Measurements from ENCODE around the gene INPP5A.
"Not testable (repeated sequence)": the region's sequence is repeated elsewhere in the genome, so short reads cannot be mapped to it uniquely, and the experiment has no call there.

Gene INPP5A

DNA sequence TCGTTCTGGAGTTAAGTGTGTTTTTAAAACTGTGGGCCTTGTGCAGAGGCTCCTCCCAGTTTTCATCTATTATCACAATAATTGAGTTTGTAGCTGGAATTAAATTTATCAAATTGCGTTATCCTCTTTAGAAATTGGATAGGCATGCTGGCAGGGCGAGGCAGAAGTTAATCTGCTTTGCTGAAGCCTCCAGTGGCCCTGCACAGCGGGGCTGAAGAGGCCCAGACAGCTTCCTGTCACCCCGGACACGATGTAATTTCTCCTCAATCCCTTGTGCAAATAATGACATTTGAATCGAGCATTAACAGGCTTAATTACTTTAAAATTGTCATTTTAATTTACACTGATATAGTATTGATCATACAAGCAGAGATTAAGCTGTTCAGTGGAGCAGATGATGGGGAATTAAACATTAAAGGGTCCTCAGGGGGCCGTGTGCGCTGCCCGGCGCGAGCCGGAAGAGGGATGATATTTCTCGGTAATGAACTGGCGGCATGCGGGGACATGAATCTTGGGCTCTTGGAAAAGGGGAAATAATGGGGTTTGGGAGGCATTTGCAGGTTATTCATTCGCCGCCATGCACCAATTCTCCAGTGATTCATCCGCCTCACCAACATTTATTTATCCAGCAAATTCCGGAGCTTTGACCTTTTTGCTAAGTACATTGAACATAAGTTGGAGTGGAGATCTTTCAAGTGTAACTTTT lies 129.9 kb downstream of the INPP5A start:
- TF ChIP-seq, protein P1, sequence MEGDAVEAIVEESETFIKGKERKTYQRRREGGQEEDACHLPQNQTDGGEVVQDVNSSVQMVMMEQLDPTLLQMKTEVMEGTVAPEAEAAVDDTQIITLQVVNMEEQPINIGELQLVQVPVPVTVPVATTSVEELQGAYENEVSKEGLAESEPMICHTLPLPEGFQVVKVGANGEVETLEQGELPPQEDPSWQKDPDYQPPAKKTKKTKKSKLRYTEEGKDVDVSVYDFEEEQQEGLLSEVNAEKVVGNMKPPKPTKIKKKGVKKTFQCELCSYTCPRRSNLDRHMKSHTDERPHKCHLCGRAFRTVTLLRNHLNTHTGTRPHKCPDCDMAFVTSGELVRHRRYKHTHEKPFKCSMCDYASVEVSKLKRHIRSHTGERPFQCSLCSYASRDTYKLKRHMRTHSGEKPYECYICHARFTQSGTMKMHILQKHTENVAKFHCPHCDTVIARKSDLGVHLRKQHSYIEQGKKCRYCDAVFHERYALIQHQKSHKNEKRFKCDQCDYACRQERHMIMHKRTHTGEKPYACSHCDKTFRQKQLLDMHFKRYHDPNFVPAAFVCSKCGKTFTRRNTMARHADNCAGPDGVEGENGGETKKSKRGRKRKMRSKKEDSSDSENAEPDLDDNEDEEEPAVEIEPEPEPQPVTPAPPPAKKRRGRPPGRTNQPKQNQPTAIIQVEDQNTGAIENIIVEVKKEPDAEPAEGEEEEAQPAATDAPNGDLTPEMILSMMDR (conservative IDR thresholded peaks at IDR 0.05), result no peak
- no peak overlapping the region; the same call in 1 of the 2 replicates for H3K27ac ChIP-seq

DNA sequence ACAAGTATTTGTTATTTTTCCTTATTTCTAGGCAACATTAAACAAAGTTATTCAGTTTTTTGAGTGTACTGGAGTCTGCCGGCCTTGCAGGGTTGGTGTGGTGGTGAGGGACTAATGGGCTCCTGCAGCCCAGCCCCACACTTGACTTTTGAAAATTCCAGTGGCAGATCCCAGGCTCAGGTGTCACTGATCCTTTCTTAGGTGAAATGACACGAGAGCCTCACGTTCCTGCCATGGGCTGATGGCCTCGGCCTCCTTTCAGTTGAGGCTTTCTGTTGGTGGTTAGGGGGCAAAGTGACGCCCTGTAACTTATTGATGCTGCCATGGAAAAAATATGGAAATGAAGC lies 130.4 kb downstream of the INPP5A start:
- TF ChIP-seq, protein P1 (conservative IDR thresholded peaks at IDR 0.05), result no peak
- H3K27ac ChIP-seq, result no peak overlapping the region

DNA sequence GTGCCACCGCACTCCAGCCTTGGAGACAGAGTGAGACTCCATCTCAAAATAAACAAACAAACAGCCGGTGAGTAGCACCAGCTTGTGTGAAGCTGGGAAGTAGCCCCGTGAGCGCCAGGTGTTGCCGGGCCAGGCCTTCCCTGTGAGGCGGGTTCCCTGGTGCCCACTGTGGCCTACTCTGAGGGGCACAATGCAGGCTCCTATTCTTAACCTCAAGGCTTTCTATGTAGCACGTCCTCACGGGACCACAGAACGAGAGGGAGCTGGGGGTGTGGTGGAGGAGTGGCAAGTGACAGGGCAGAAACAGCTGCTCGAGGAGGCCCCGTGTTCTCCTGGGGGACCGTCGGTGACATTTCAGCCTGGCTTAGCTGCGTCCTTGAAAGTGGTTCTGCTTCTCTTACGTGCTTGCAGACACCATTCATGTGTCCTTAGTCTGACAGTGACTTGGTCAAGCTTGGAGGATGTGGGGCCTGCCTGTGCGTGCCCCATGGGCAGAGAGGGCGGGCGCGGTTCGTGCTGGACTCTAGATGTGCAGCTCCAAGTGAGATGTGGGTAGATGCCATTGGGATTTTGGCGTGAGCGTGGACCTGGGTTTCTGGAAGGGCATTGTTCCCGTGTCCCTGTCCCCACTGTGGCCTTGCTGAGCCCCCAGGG lies 131.7 kb downstream of the INPP5A start:
- TF ChIP-seq, protein P1 (conservative IDR thresholded peaks at IDR 0.05), result no peak
- no peak overlapping the region for H3K27ac ChIP-seq

DNA sequence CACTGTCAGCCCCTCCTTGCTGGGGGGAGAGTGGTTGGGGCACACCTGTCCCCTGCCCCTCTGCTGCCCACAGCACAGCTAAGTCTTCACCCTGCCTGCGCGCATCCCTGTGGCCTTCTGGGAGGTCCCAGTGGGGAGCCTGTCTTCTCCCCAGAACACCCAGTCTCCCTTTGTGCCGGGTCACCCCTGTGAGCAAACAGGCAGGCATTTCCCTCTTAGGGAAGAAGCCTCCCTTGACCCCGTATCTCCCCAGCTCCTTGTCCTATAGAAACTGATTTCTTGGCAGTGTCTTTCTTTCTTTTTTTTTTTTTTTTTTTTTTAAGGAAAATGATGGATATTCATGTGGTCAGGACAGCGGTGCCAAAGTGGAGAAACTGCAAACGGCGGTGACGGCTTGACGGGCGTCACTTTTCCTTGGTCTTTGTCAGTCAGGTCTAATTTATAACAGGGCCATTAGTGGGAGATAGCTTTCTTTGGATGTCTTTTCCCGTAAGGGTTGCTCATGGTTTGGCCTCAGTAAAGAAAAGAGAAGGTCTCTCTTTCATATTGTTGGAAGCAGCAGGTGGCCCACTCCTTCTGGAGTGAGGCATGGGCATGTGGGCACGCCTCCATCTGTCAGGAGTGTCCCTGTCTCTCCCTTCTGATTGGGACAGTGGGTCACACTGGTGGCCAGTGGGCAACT lies 133.1 kb downstream of the INPP5A start:
- no peak overlapping the region for H3K27ac ChIP-seq
- TF ChIP-seq, protein P1 (conservative IDR thresholded peaks at IDR 0.05), result no peak

DNA sequence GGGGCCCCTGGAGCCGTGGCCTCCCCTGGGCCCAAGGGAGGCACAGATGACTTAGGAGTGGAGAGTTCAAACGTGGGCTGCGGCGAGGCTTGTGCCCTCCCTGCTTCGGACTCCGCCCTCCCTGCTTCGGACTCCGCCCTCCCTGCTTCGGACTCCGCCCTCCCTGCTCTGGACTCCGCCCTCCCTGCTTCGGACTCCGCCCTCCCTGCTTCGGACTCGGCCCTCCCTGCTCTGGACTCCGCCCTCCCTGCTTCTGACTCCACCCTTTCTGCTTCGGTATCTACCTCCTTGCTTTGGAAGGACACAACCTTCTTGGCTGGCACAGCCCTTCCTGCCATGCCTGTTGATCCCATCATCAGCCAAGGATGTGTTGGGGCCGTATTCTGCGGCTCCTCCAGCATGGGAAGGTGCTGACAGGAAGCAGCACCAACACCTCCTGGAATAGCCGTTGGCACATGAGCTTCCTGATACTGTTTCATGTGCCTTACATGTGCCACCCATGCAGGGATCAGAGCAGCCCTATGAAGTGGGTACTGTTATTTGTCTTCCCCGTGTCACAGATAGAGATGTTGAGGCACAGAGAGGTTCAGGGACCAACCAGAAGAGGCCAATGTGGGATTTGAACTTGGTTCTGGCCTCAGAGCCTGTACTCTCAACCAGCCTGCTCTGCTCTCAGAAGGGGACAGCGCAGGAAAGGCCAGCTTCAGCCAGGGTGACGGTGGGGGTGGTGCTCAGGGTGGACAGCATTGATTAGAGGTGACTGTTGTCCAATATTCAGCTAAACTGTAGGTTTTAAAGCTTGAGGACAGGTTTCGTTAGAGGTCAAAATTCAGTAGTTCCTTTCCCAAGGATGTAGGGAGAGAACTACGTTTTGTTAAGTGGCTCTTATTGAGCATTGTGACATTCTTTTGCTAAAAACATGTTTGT lies 133.9 kb downstream of the INPP5A start:
- no peak overlapping the region for H3K27ac ChIP-seq
- TF ChIP-seq, protein P1 (conservative IDR thresholded peaks at IDR 0.05), result no peak

DNA sequence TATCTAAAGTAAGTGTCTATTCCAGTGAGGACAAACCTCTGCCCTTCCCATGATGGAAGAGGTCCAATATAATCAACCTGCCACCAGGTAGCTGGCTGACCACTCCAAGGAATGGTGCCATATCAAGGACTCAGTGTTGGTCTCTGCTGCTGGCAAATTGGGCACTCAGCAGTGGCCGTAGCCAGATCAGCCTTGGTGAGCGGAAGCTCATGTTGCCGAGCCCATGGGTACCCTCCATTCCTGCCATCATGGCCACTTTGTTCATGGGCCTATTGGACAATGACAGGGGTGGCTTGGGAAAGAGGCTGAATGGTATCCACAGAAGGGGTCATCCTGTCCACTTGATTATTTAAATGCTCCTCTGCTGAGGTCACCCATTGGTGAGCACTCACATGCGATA lies 136.2 kb downstream of the INPP5A start:
- not testable (repeated sequence) for H3K27ac ChIP-seq

DNA sequence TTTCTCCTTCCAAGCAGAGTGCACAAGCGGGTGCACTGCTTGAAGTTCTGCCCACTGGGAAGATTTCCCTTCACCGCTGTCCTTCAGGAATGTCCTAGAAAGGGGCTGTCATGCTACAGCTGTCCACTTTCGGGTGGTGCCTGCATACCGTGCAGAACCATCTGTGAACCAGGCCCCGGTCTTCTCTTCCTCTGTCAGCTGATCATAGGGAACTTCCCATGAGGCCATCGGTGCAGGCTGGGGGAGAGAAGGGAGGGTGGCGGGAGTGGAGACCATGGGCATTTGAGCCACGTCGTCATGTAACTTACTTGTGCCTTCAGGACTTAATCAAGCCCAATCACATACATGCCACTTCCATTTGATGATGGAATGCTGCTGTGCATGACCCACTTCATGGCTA lies 136.7 kb downstream of the INPP5A start:
- TF ChIP-seq, protein P1 (conservative IDR thresholded peaks at IDR 0.05), result no peak
- no peak overlapping the region for H3K27ac ChIP-seq

All from VCaP (cell line).